ENCODE measurements around the gene DMTF1.

DMTF1 gene

DNA sequence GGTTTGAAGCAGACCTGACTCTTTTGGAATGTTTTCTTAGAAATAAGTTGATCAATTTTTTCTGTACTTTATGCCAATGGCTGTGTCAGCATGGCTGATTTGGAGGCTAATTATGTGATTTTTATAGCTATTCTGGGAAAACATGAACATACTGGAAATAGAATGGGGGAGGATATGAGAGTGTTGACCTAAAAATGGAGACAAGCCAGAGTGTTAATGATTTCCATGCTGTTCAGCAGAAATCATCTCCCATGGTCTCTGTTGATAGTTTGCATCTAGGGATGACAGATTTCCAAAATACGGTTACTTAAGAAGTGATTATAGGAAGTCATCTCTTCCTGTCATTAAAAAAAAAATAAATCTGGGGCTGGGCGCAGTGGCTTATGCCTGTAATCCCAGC, 32.7 kb upstream of the DMTF1 start:
- Histone ChIP-seq H3K36me3 (ENCODE audit: control insufficient read depth, insufficient read depth, low read length) (no peaks in the 10 kb centered on the region), H3K4me1 (ENCODE audit: control insufficient read depth, insufficient read depth, low read length) (no peaks in the 10 kb centered on the region), H3K9me3 (ENCODE audit: control insufficient read depth, insufficient read depth, low read length) (no peaks in the 10 kb centered on the region; the same call in 1 of the 2 replicates), H3K27me3 (ENCODE audit: control insufficient read depth, insufficient read depth, low read length) (no peaks in the 10 kb centered on the region), H3K4me3 (ENCODE audit: low read length) (no peak overlapping the region), H3K27ac (ENCODE audit: low read length) (no peak overlapping the region)
- no CpG with 5 or more reads among the region's 2 CpGs for WGBS (ENCODE audit: insufficient coverage, insufficient read length)
- no peak for DNase-seq (ENCODE audit: low read depth, low spot score)

DNA sequence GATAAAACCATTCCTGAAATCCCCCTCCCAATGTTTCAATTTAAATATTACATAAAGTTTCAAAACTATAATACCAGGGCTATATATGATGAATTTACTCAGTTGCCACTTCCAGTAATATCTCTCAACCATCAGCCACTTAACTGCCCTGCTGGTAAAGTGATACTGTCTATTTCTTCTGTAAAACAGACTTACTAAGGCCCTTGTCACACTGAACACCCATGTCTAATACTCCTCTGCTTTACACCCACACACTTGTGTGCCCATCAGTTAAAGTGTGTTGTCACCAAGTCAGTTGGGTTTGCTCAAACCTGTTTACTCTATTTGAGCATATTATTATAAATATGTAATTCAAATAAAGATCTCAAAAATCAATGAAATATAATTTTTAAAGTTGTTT, 29.1 kb upstream of the DMTF1 start:
- H3K4me3 ChIP-seq (ENCODE audit: low read length): no peak overlapping the region
- H3K9me3 ChIP-seq (ENCODE audit: control insufficient read depth, insufficient read depth, low read length): no peaks in the 10 kb centered on the region
- H3K36me3 ChIP-seq (ENCODE audit: control insufficient read depth, insufficient read depth, low read length): no peaks in the 10 kb centered on the region
- H3K4me1 ChIP-seq (ENCODE audit: control insufficient read depth, insufficient read depth, low read length): no peaks in the 10 kb centered on the region
- no peak overlapping the region for H3K27ac ChIP-seq (ENCODE audit: low read length)
- no peaks in the 10 kb centered on the region for H3K27me3 ChIP-seq (ENCODE audit: control insufficient read depth, insufficient read depth, low read length)
- no peak for DNase-seq (ENCODE audit: low read depth, low spot score)

DNA sequence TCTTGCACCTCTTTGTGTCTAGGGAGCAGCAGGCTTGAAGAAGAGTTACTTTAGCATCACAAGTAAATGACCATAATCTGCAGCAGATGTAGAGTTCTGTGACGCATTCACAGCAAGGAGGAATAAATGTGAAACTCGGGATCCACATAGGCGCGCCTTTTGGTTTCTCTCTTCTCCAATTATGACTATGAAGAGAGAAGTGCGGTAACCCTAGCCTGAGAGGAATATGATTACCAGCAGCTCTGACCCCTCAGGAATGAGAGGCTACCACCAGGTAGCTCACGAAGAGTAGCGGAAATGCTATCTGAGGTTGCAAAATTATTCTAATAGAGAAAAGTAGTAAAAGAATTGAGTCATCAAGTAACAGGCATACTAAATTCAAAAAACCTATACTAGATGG, 25.2 kb upstream of the DMTF1 start:
- Histone ChIP-seq H3K27ac (ENCODE audit: low read length) (no peak overlapping the region), H3K9me3 (ENCODE audit: control insufficient read depth, insufficient read depth, low read length) (no peaks in the 10 kb centered on the region), H3K4me3 (ENCODE audit: low read length) (no peak overlapping the region), H3K27me3 (ENCODE audit: control insufficient read depth, insufficient read depth, low read length) (no peaks in the 10 kb centered on the region), H3K4me1 (ENCODE audit: control insufficient read depth, insufficient read depth, low read length) (peaks cover 2% of the 10 kb centered on the region; the same call in 1 of the 2 replicates), H3K36me3 (ENCODE audit: control insufficient read depth, insufficient read depth, low read length) (no peaks in the 10 kb centered on the region)
- no CpG with 5 or more reads among the region's 7 CpGs for WGBS (ENCODE audit: insufficient coverage, insufficient read length)
- no peak for DNase-seq (ENCODE audit: low read depth, low spot score)

DNA sequence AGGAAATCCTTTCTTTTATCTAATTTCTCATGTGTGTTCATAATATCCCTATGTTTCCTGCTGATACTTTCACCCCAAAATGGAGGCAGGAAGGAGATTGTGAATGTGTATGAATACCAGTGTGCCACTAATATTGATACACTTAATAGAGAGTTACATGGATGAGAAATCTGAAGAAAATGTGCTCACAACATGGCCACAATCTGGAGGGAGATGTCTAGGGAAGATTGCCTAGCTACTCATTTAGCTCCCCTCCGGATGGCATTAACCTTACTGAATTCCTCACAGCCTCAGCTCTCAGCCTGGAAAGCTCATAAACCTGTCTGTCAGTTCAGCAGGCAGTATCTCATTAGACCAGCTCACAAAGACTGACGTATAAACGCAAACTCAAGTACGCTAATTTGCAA, 23.4 kb upstream of the DMTF1 start:
- DNase-seq (ENCODE audit: low read depth, low spot score): no peak
- no peak overlapping the region for H3K27ac ChIP-seq (ENCODE audit: low read length)
- H3K4me3 ChIP-seq (ENCODE audit: low read length): no peak overlapping the region
- H3K4me1 ChIP-seq (ENCODE audit: control insufficient read depth, insufficient read depth, low read length): peaks cover 2% of the 10 kb centered on the region; the same call in 1 of the 2 replicates
- H3K36me3 ChIP-seq (ENCODE audit: control insufficient read depth, insufficient read depth, low read length): no peaks in the 10 kb centered on the region
- no CpG with 5 or more reads among the region's 4 CpGs for WGBS (ENCODE audit: insufficient coverage, insufficient read length)
- H3K27me3 ChIP-seq (ENCODE audit: control insufficient read depth, insufficient read depth, low read length): no peaks in the 10 kb centered on the region
- H3K9me3 ChIP-seq (ENCODE audit: control insufficient read depth, insufficient read depth, low read length): no peaks in the 10 kb centered on the region

DNA sequence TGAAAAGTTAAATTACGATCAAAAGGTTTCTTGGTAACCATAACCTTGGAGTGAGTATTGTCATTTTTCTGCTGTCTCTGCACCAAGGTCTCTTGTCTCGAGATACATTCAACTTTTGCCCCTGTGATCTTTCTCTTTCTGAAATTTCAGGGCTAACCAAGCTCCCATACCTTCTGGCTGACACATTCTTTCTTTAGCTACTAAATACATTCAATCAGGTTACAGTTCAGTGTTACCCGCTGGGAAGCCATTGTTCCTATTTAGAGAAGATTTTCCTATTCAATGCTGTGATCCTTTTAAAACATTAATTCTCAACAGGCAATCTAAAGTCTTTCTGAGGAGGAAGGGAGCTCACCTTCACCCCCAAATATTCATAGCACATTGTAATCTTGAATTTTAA, 22.9 kb upstream of the DMTF1 start:
- Histone ChIP-seq H3K9me3 (ENCODE audit: control insufficient read depth, insufficient read depth, low read length) (no peaks in the 10 kb centered on the region), H3K27me3 (ENCODE audit: control insufficient read depth, insufficient read depth, low read length) (no peaks in the 10 kb centered on the region), H3K4me1 (ENCODE audit: control insufficient read depth, insufficient read depth, low read length) (peaks cover 2% of the 10 kb centered on the region; the same call in 1 of the 2 replicates), H3K27ac (ENCODE audit: low read length) (no peak overlapping the region), H3K4me3 (ENCODE audit: low read length) (no peak overlapping the region), H3K36me3 (ENCODE audit: control insufficient read depth, insufficient read depth, low read length) (no peaks in the 10 kb centered on the region)
- no peak for DNase-seq (ENCODE audit: low read depth, low spot score)
- no CpG with 5 or more reads among the region's 3 CpGs for WGBS (ENCODE audit: insufficient coverage, insufficient read length)

DNA sequence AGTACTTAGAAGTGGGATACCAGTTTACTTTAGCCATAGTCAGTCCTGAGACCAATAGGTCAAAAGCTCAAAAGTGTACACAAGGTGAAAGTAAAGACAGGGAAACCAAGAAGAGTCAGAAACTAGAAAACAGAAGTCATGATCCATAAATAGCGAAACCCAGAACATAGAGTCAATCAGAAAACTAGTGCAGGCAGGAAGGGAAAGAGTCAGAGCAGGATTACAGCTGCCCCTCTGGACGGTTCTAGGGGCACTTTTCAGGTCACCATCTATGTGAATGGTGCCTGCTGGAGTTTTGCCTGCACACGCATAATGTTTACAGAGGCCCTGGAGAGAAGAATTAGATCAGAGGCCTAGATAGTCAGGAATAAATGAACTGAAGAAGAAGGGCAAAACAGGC, 22.4 kb upstream of the DMTF1 start:
- Histone ChIP-seq H3K4me1 (ENCODE audit: control insufficient read depth, insufficient read depth, low read length) (peaks cover 2% of the 10 kb centered on the region; the same call in 1 of the 2 replicates), H3K27me3 (ENCODE audit: control insufficient read depth, insufficient read depth, low read length) (no peaks in the 10 kb centered on the region), H3K9me3 (ENCODE audit: control insufficient read depth, insufficient read depth, low read length) (no peaks in the 10 kb centered on the region), H3K36me3 (ENCODE audit: control insufficient read depth, insufficient read depth, low read length) (no peaks in the 10 kb centered on the region), H3K27ac (ENCODE audit: low read length) (no peak overlapping the region), H3K4me3 (ENCODE audit: low read length) (no peak overlapping the region)
- no peak for DNase-seq (ENCODE audit: low read depth, low spot score)
- WGBS (ENCODE audit: insufficient coverage, insufficient read length): no CpG with 5 or more reads among the region's 3 CpGs

DNA sequence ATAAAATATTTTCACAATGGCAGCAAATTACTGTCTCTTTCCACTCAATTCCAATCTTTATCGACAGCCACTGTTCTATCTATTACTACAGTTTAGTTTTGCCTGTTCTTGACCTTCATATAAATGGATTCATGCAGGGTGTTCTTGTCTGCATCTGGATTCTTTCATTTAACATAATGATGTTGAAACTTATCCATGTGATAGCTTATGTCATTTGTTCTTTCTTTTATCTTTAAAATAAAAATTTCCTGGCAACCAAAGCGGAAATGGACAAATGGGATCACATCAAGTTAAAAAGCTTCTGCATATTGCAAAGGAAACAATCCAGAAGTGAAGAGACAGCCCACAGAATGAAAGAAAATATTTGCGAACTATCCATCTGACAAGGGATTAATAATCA, 20.5 kb upstream of the DMTF1 start:
- no CpG with 5 or more reads among the region's 3 CpGs for WGBS (ENCODE audit: insufficient coverage, insufficient read length)
- DNase-seq (ENCODE audit: low read depth, low spot score): no peak
- H3K36me3 ChIP-seq (ENCODE audit: control insufficient read depth, insufficient read depth, low read length): no peaks in the 10 kb centered on the region
- H3K4me3 ChIP-seq (ENCODE audit: low read length): no peak overlapping the region
- H3K4me1 ChIP-seq (ENCODE audit: control insufficient read depth, insufficient read depth, low read length): peaks cover 2% of the 10 kb centered on the region; the same call in 1 of the 2 replicates
- no peaks in the 10 kb centered on the region for H3K9me3 ChIP-seq (ENCODE audit: control insufficient read depth, insufficient read depth, low read length)
- H3K27ac ChIP-seq (ENCODE audit: low read length): no peak overlapping the region
- no peaks in the 10 kb centered on the region for H3K27me3 ChIP-seq (ENCODE audit: control insufficient read depth, insufficient read depth, low read length)

DNA sequence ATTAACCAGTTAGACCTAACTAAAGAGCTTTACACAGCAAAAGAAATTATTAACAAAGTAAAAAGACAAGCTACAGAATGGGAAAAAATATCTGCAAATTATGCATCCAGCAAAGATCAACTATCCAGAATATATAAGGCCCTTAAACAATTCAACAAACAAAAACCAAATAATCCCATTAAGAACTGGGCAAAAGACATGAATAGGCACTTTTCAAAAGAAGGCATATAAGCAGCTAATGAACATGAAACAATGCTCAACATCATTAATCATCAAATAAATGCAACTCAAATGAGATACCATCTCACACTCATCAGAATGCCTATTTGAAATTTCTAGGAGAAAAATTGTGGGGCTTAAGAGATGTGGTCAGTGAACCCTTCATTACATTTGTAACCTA, 15.0 kb upstream of the DMTF1 start:
- Histone ChIP-seq H3K27me3 (ENCODE audit: control insufficient read depth, insufficient read depth, low read length) (no peaks in the 10 kb centered on the region), H3K9me3 (ENCODE audit: control insufficient read depth, insufficient read depth, low read length) (no peaks in the 10 kb centered on the region)
- no peak for DNase-seq (ENCODE audit: low read depth, low spot score)

DNA sequence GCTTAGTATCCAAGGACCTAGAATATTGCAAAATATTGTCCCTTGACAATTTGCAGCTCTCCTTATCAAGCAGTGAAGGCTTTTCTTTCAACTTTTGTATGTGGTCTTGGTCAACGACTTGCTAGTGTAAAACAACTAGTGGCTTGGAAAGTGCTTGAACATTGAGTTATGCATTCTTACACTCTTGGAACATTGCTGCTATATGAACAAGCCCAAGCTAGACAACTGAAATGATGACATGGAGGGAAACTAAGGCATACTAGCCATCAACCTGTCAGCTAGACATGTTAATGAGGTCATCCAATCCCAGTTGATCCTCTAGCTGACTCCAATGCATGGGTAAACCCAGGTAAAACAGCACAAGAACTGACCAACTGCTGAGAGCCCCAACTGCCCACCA, 12.7 kb upstream of the DMTF1 start:
- WGBS (ENCODE audit: insufficient coverage, insufficient read length): no CpG with 5 or more reads among the region's 1 CpG
- no peak for DNase-seq (ENCODE audit: low read depth, low spot score)
- no peaks in the 10 kb centered on the region for H3K36me3 ChIP-seq (ENCODE audit: control insufficient read depth, insufficient read depth, low read length)
- no peaks in the 10 kb centered on the region for H3K4me1 ChIP-seq (ENCODE audit: control insufficient read depth, insufficient read depth, low read length)
- H3K9me3 ChIP-seq (ENCODE audit: control insufficient read depth, insufficient read depth, low read length): no peaks in the 10 kb centered on the region
- H3K4me3 ChIP-seq (ENCODE audit: low read length): no peak overlapping the region
- no peaks in the 10 kb centered on the region for H3K27me3 ChIP-seq (ENCODE audit: control insufficient read depth, insufficient read depth, low read length)
- no peak overlapping the region for H3K27ac ChIP-seq (ENCODE audit: low read length)

More for the DNA sequence above, 15.0 kb upstream of the DMTF1 start:
- H3K4me1 ChIP-seq (ENCODE audit: control insufficient read depth, insufficient read depth, low read length): no peaks in the 10 kb centered on the region
- H3K4me3 ChIP-seq (ENCODE audit: low read length): no peak overlapping the region
- H3K27ac ChIP-seq (ENCODE audit: low read length): no peak overlapping the region
- H3K36me3 ChIP-seq (ENCODE audit: control insufficient read depth, insufficient read depth, low read length): no peaks in the 10 kb centered on the region

DNA sequence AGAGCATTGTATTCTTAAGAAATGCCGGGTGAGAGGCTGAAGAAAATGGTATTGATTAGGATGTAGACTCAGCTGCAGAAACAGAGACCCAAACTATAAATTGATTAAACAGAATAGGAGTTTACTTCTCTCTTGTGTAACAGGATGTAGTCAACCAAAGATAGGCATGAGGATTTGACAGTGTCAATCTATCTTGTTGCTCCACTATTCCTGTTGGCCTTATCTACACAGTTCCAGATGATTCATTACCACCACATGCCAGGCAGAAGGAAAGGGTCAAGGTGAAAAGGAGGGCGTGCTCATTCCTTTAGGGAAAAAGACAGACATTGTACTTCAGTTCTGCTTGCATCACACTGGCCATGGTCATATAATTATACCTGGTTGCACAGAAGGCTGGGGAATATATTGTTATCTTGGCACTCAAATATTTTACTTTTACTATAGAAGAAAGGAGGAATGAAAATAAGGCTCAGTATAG, 11.9 kb upstream of the DMTF1 start:
- no peak overlapping the region for H3K4me3 ChIP-seq (ENCODE audit: low read length)
- no peaks in the 10 kb centered on the region for H3K27me3 ChIP-seq (ENCODE audit: control insufficient read depth, insufficient read depth, low read length)
- H3K4me1 ChIP-seq (ENCODE audit: control insufficient read depth, insufficient read depth, low read length): no peaks in the 10 kb centered on the region
- H3K36me3 ChIP-seq (ENCODE audit: control insufficient read depth, insufficient read depth, low read length): no peaks in the 10 kb centered on the region
- WGBS (ENCODE audit: insufficient coverage, insufficient read length): no CpG with 5 or more reads among the region's 2 CpGs
- DNase-seq (ENCODE audit: low read depth, low spot score): no peak
- H3K27ac ChIP-seq (ENCODE audit: low read length): no peak overlapping the region
- no peaks in the 10 kb centered on the region for H3K9me3 ChIP-seq (ENCODE audit: control insufficient read depth, insufficient read depth, low read length)

DNA sequence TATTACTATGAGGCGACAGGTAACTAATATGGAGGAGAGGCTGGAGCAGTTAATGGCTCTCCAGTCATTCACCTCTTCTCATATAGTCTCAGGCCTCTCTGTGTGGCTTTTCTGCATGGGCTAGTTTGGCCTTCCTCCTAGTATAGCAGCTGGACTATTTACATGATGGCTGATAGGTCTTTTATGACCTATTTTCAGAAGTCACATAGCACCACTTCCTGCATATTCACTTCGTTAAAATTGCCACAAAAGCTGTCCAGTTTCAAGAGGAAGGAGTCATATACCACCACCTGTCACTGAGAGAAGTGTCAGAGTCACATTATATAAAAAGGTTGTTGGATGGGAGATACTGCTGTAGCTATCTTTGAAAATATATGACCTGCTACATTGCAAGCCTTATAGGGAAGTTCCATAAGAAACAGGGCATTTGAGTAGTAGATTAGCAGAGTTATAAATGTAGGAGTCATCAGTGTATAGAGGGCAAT, 8.0 kb upstream of the DMTF1 start:
- DNase-seq (ENCODE audit: low read depth, low spot score): no peak
- WGBS (ENCODE audit: insufficient coverage, insufficient read length): no CpG with 5 or more reads among the region's 2 CpGs
- no peaks in the 10 kb centered on the region for H3K9me3 ChIP-seq (ENCODE audit: control insufficient read depth, insufficient read depth, low read length)
- H3K27ac ChIP-seq (ENCODE audit: low read length): no peak overlapping the region
- H3K36me3 ChIP-seq (ENCODE audit: control insufficient read depth, insufficient read depth, low read length): no peaks in the 10 kb centered on the region
- H3K27me3 ChIP-seq (ENCODE audit: control insufficient read depth, insufficient read depth, low read length): no peaks in the 10 kb centered on the region
- H3K4me1 ChIP-seq (ENCODE audit: control insufficient read depth, insufficient read depth, low read length): no peaks in the 10 kb centered on the region
- H3K4me3 ChIP-seq (ENCODE audit: low read length): no peak overlapping the region

Data from iPS DF 6.9 (cell line).